MM.1S (cell line): ENCODE results near the gene NEDD4L.

Experiments used
- DNase-seq: peaks from one replicate; pipeline ENCODE4 v3.0.0-alpha.2; 2015
- H2AFZ ChIP-seq: fragments of 300-600 bp; sonication (generic); 2 replicates; pipeline ENCODE4 v1.6.0; 2016; ENCODE audit warnings: antibody characterized with exemption, low read length
- H3F3A ChIP-seq: fragments of 300-600 bp; sonication (generic); 2 replicates; pipeline ENCODE4 v1.6.1; 2016; ENCODE audit warnings: mild to moderate bottlenecking, antibody characterized with exemption, low read length, moderate library complexity, mixed read lengths; ENCODE audit not compliant: insufficient read depth
- H3K27ac ChIP-seq: fragments of 300-600 bp; sonication (generic); 2 replicates; pipeline ENCODE4 v1.5.1; 2016; ENCODE audit warnings: mild to moderate bottlenecking, low read length
- H3K27me3 ChIP-seq: fragments of 300-600 bp; sonication (generic); replicated peaks from 2 replicates; pipeline ENCODE4 v1.6.0; 2016; ENCODE audit warnings: low read length; ENCODE audit not compliant: insufficient read depth
- H3K36me3 ChIP-seq: fragments of 300-600 bp; sonication (generic); replicated peaks from 2 replicates; pipeline ENCODE4 v1.6.1; 2016; ENCODE audit warnings: mild to moderate bottlenecking, low read length, mixed read lengths; ENCODE audit not compliant: insufficient read depth
- H3K4me1 ChIP-seq: fragments of 300-600 bp; sonication (generic); 2 replicates; pipeline ENCODE4 v1.6.1; 2016; ENCODE audit warnings: low read length, mixed read lengths
- H3K4me2 ChIP-seq: fragments of 300-600 bp; sonication (generic); 2 replicates; pipeline ENCODE4 v1.6.0; 2016; ENCODE audit warnings: low read depth, low read length
- H3K4me3 ChIP-seq: fragments of 300-600 bp; sonication (generic); 2 replicates; pipeline ENCODE4 v1.5.1; 2016; ENCODE audit warnings: low read length, mixed read lengths
- H3K79me2 ChIP-seq: fragments of 300-600 bp; sonication (generic); 2 replicates; pipeline ENCODE4 v1.6.1; 2016; ENCODE audit warnings: mixed run types, low read length, mixed read lengths
- H3K9ac ChIP-seq: fragments of 300-600 bp; sonication (generic); 2 replicates; pipeline ENCODE4 v1.6.1; 2016; ENCODE audit warnings: low read length, mixed read lengths
- H3K9me2 ChIP-seq: fragments of 300-600 bp; sonication (generic); replicated peaks from 2 replicates; pipeline ENCODE4 v1.6.1; 2016; ENCODE audit warnings: mild to moderate bottlenecking, low read length, mixed read lengths; ENCODE audit not compliant: insufficient read depth
- H3K9me3 ChIP-seq: fragments of 300-600 bp; sonication (generic); replicated peaks from 2 replicates; pipeline ENCODE4 v1.6.1; 2016; ENCODE audit warnings: mild to moderate bottlenecking, low read length, mixed read lengths; ENCODE audit not compliant: insufficient read depth
- H4K20me1 ChIP-seq: fragments of 300-600 bp; sonication (generic); 2 replicates; pipeline ENCODE4 v1.6.1; 2016; ENCODE audit warnings: mild to moderate bottlenecking, low read length, moderate library complexity, mixed read lengths; ENCODE audit not compliant: insufficient read depth
- EZH2 ChIP-seq: fragments of 300-600 bp; sonication (generic); optimal IDR thresholded peaks from 2 replicates; pipeline ENCODE3; 2017; ENCODE audit warnings: low read depth, mild to moderate bottlenecking, antibody characterized with exemption, low read length, mixed read lengths
- EZH2phosphoT487 ChIP-seq: fragments of 300-600 bp; sonication (generic); IDR thresholded peaks from 2 replicates; pipeline ENCODE4 v1.6.1; 2018; ENCODE audit warnings: antibody characterized with exemption, low read length
- TF ChIP-seq, protein P1 (sequence below): fragments of 300-600 bp; sonication (generic); IDR thresholded peaks from 2 replicates; pipeline ENCODE4 v1.5.1; 2016; ENCODE audit warnings: antibody characterized with exemption, low read length, mixed read lengths

The NEDD4L gene

DNA sequence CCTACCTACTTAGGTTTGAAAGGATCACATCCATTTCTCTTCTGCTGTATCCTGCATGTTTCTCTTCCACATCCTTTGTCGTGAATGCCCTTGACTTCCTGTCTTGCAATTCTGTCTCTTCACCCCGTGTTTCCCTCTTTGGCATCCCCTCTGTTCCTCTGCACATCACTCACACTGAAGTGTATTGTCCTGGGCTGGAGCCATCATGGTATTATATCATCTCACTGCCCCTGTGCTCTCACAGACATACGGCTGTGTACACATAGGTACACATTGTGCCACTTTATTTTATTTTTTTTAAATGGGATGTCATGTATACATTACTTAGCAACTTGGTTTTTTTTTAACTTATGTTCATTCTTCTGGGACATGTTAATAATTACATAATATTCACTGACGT is 293.3 kb downstream of the NEDD4L start:
- no peaks in the 10 kb centered on the region for H3F3A ChIP-seq
- no peak for DNase-seq
- no peaks in the 10 kb centered on the region for H3K79me2 ChIP-seq
- H3K27me3 ChIP-seq, result no peaks in the 10 kb centered on the region
- H3K9ac ChIP-seq, result no peak overlapping the region
- no peak overlapping the region for H3K27ac ChIP-seq
- no peak overlapping the region for H2AFZ ChIP-seq
- H3K4me3 ChIP-seq, result no peak overlapping the region
- no peaks in the 10 kb centered on the region for H3K9me3 ChIP-seq
- H3K4me2 ChIP-seq, result no peak overlapping the region
- H3K36me3 ChIP-seq, result no peaks in the 10 kb centered on the region
- no peaks in the 10 kb centered on the region for H3K4me1 ChIP-seq
- H4K20me1 ChIP-seq, result no peaks in the 10 kb centered on the region
- TF ChIP-seq EZH2phosphoT487, result no peak
- TF ChIP-seq EZH2, result no peak
- TF ChIP-seq, protein P1, sequence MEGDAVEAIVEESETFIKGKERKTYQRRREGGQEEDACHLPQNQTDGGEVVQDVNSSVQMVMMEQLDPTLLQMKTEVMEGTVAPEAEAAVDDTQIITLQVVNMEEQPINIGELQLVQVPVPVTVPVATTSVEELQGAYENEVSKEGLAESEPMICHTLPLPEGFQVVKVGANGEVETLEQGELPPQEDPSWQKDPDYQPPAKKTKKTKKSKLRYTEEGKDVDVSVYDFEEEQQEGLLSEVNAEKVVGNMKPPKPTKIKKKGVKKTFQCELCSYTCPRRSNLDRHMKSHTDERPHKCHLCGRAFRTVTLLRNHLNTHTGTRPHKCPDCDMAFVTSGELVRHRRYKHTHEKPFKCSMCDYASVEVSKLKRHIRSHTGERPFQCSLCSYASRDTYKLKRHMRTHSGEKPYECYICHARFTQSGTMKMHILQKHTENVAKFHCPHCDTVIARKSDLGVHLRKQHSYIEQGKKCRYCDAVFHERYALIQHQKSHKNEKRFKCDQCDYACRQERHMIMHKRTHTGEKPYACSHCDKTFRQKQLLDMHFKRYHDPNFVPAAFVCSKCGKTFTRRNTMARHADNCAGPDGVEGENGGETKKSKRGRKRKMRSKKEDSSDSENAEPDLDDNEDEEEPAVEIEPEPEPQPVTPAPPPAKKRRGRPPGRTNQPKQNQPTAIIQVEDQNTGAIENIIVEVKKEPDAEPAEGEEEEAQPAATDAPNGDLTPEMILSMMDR, result no peak
- no peaks in the 10 kb centered on the region for H3K9me2 ChIP-seq

DNA sequence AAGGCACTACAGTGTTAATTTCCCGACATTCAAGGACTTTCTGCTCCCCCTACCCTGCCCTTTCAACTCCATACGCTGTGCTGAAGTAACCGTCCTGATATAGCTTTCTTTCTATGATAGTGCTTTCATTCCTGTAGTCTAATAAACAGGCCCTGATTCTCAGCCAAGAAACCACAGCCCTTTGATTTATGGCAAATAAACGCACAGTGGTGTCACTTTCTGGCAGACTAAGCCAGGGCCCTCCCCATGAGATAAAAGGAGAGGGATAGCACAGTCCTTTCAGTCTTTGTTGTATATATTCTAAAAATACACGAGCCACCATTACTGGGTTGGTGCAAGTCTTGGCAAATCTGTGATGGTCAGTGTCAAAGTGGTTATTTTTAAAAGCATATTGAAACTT is 293.7 kb downstream of the NEDD4L start:
- Histone ChIP-seq H3K4me3 (no peak overlapping the region), H3K36me3 (no peaks in the 10 kb centered on the region), H3K9me2 (no peaks in the 10 kb centered on the region), H3K9me3 (no peaks in the 10 kb centered on the region), H3K4me2 (no peak overlapping the region), H3K9ac (no peak overlapping the region), H3K79me2 (no peaks in the 10 kb centered on the region), H3K27me3 (no peaks in the 10 kb centered on the region), H3K4me1 (no peaks in the 10 kb centered on the region), H4K20me1 (no peaks in the 10 kb centered on the region), H3F3A (no peaks in the 10 kb centered on the region), H2AFZ (no peak overlapping the region), H3K27ac (no peak overlapping the region)
- TF ChIP-seq EZH2phosphoT487 (no peak), EZH2 (no peak)
- TF ChIP-seq, protein P1, result no peak
- DNase-seq, result no peak

DNA sequence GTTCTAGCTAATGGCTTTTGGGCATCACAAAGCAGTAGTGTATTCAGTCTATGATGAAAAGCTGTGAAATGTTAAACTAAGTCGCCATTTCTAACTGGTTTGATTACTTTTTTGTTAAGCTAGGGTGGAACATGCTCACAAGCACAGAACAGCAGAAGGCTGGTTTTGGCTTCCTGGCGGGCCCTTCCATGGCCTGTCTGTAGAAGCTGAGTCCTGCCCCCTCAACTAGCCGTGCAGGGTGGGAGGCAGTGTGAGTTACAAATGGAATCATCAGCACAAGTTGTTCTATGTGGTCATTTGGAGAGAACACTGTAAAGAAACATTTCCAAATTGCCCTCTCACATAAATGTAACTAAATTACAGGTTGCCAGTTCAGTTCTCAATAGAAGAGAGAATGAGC is 294.1 kb downstream of the NEDD4L start:
- DNase-seq, result no peak
- no peak for TF ChIP-seq EZH2phosphoT487
- no peak for TF ChIP-seq EZH2
- TF ChIP-seq, protein P1, result no peak
- H3K36me3 ChIP-seq, result no peaks in the 10 kb centered on the region
- H3F3A ChIP-seq, result no peaks in the 10 kb centered on the region
- H4K20me1 ChIP-seq, result no peaks in the 10 kb centered on the region
- no peaks in the 10 kb centered on the region for H3K9me3 ChIP-seq
- no peaks in the 10 kb centered on the region for H3K27me3 ChIP-seq
- no peak overlapping the region for H3K27ac ChIP-seq
- H3K4me3 ChIP-seq, result no peak overlapping the region
- H3K4me1 ChIP-seq, result no peaks in the 10 kb centered on the region
- H2AFZ ChIP-seq, result no peak overlapping the region
- H3K79me2 ChIP-seq, result no peaks in the 10 kb centered on the region
- H3K9ac ChIP-seq, result no peak overlapping the region
- H3K4me2 ChIP-seq, result no peak overlapping the region
- no peaks in the 10 kb centered on the region for H3K9me2 ChIP-seq
